ENCODE data around the gene BACH2.

The BACH2 gene

GRCh38 chr6:89934685-89935366, 361.8 kb downstream of the BACH2 start:
- Histone ChIP-seq H2AFZ (no peak overlapping the region), H3K27me3 (ENCODE audit: control insufficient read depth, insufficient read depth, low read length) (no peaks in the 10 kb centered on the region), H3K4me2 (ENCODE audit: low read length) (no peak overlapping the region), H3K9me3 (ENCODE audit: control insufficient read depth, low read length) (no peaks in the 10 kb centered on the region), H3K36me3 (ENCODE audit: control insufficient read depth, insufficient read depth, low read length) (no peaks in the 10 kb centered on the region), H3K9ac (no peak overlapping the region), H3K79me2 (no peaks in the 10 kb centered on the region), H3K4me1 (no peaks in the 10 kb centered on the region), H3K27ac (no peak overlapping the region), H3K4me3 (ENCODE audit: low read depth, low read length) (no peak overlapping the region)
- no peak for TF ChIP-seq CTCF (IDR thresholded peaks at IDR 0.05)

GRCh38 chr6:89932245-89932802, 364.3 kb downstream of the BACH2 start:
- H3K4me1 ChIP-seq, result peaks cover 2% of the 10 kb centered on the region
- no peaks in the 10 kb centered on the region for H3K36me3 ChIP-seq (ENCODE audit: control insufficient read depth, insufficient read depth, low read length)
- H3K27ac ChIP-seq, result no peak overlapping the region
- no peaks in the 10 kb centered on the region for H3K27me3 ChIP-seq (ENCODE audit: control insufficient read depth, insufficient read depth, low read length)
- no peak overlapping the region for H2AFZ ChIP-seq
- H3K79me2 ChIP-seq, result no peaks in the 10 kb centered on the region
- H3K4me2 ChIP-seq (ENCODE audit: low read length), result no peak overlapping the region
- H3K9me3 ChIP-seq (ENCODE audit: control insufficient read depth, low read length), result no peaks in the 10 kb centered on the region
- no peak for TF ChIP-seq CTCF (IDR thresholded peaks at IDR 0.05)
- no peak overlapping the region for H3K4me3 ChIP-seq (ENCODE audit: low read depth, low read length)
- no peak overlapping the region for H3K9ac ChIP-seq

GRCh38 chr6:89930789-89931188, 365.9 kb downstream of the BACH2 start:
- TF ChIP-seq CTCF (IDR thresholded peaks at IDR 0.05), result no peak
- Histone ChIP-seq H3K79me2 (no peaks in the 10 kb centered on the region), H3K9me3 (ENCODE audit: control insufficient read depth, low read length) (no peaks in the 10 kb centered on the region), H3K4me2 (ENCODE audit: low read length) (no peak overlapping the region), H3K27me3 (ENCODE audit: control insufficient read depth, insufficient read depth, low read length) (no peaks in the 10 kb centered on the region), H3K27ac (no peak overlapping the region), H3K4me1 (peaks cover 2% of the 10 kb centered on the region), H3K36me3 (ENCODE audit: control insufficient read depth, insufficient read depth, low read length) (no peaks in the 10 kb centered on the region), H2AFZ (no peak overlapping the region), H3K9ac (no peak overlapping the region), H3K4me3 (ENCODE audit: low read depth, low read length) (no peak overlapping the region)

- H3K36me3 ChIP-seq (ENCODE audit: control insufficient read depth, insufficient read depth, low read length), result no peaks in the 10 kb centered on the region
- no peak overlapping the region for H3K27ac ChIP-seq
- H3K4me3 ChIP-seq (ENCODE audit: low read depth, low read length), result no peak overlapping the region
- no peaks in the 10 kb centered on the region for H3K9me3 ChIP-seq (ENCODE audit: control insufficient read depth, low read length)
- no peak overlapping the region for H3K4me2 ChIP-seq (ENCODE audit: low read length)
- H3K27me3 ChIP-seq (ENCODE audit: control insufficient read depth, insufficient read depth, low read length), result no peaks in the 10 kb centered on the region
- H3K4me1 ChIP-seq, result peaks cover 2% of the 10 kb centered on the region
- H2AFZ ChIP-seq, result no peak overlapping the region
- no peaks in the 10 kb centered on the region for H3K79me2 ChIP-seq
- no peak overlapping the region for H3K9ac ChIP-seq
- TF ChIP-seq CTCF (IDR thresholded peaks at IDR 0.05), result no peak
Measured at GRCh38 chr6:89928604-89929003, 368.0 kb downstream of the BACH2 start.

All from parathyroid adenoma (tissue), 2 donors.